ENCODE results near the gene ZMIZ1.
"Not testable (repeated sequence)": the region's sequence is repeated elsewhere in the genome, so short reads cannot be mapped to it uniquely, and the experiment has no call there.

ZMIZ1 gene

GRCh38 chr10:79268161-79268601 is 199.4 kb downstream of the ZMIZ1 start:
- DNase-seq, result no peak
- no peaks in the 10 kb centered on the region for H3K9me3 Mint-ChIP-seq
- peaks cover 3% of the 10 kb centered on the region for H3K36me3 Mint-ChIP-seq (ENCODE audit: low read depth)
- no peak overlapping the region for H3K27ac Mint-ChIP-seq
- H3K27me3 Mint-ChIP-seq, result no peaks in the 10 kb centered on the region
- peaks cover 26% of the 10 kb centered on the region for H3K4me1 Mint-ChIP-seq (ENCODE audit: low read depth)
- H3K4me3 Mint-ChIP-seq, result no peak overlapping the region

DNA sequence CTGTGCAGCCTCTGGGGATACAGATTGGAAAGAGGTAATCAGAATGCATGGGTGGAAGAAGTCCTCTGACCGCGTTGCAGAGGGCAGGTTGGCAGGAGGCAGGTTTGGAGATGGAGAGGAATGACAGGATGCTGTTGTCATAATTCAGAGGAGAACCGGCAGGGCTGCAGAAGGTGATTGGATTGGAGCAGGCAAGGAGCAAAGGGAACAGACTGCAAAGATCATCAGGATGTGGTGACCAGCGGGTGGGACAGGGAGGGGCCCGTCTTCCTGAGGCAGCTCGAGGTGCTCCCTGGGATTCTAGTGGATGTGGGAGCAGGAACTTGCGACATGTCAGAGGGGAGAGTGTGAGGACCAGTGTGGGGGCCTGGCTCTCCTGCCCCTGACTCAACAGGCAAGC is 200.0 kb downstream of the ZMIZ1 start:
- no peak for DNase-seq
- H3K4me1 Mint-ChIP-seq (ENCODE audit: low read depth), result peaks cover 26% of the 10 kb centered on the region
- H3K27ac Mint-ChIP-seq, result no peak overlapping the region

GRCh38 chr10:79269443-79269842 is 200.7 kb downstream of the ZMIZ1 start:
- H3K4me1 Mint-ChIP-seq (ENCODE audit: low read depth), result peaks cover 26% of the 10 kb centered on the region
- H3K9me3 Mint-ChIP-seq, result no peaks in the 10 kb centered on the region
- no peaks in the 10 kb centered on the region for H3K27me3 Mint-ChIP-seq
- no peak for DNase-seq
- peaks cover 3% of the 10 kb centered on the region for H3K36me3 Mint-ChIP-seq (ENCODE audit: low read depth)
- no peak overlapping the region for H3K27ac Mint-ChIP-seq
- H3K4me3 Mint-ChIP-seq, result no peak overlapping the region

More for the DNA sequence above, 200.0 kb downstream of the ZMIZ1 start:
- H3K4me3 Mint-ChIP-seq, result no peak overlapping the region
- no peaks in the 10 kb centered on the region for H3K9me3 Mint-ChIP-seq
- H3K27me3 Mint-ChIP-seq, result no peaks in the 10 kb centered on the region
- H3K36me3 Mint-ChIP-seq (ENCODE audit: low read depth), result peaks cover 3% of the 10 kb centered on the region

- Mint-ChIP-seq H3K27ac (no peak overlapping the region), H3K36me3 (ENCODE audit: low read depth) (peaks cover 3% of the 10 kb centered on the region), H3K27me3 (no peaks in the 10 kb centered on the region), H3K9me3 (no peaks in the 10 kb centered on the region), H3K4me1 (ENCODE audit: low read depth) (peaks cover 26% of the 10 kb centered on the region), H3K4me3 (no peak overlapping the region)
- DNase-seq, result no peak
These were observed 201.2 kb downstream of the ZMIZ1 start for GRCh38 chr10:79269969-79270368.

- H3K36me3 Mint-ChIP-seq (ENCODE audit: low read depth), result peaks cover 3% of the 10 kb centered on the region
- no peaks in the 10 kb centered on the region for H3K9me3 Mint-ChIP-seq
- no peak for DNase-seq
- no peaks in the 10 kb centered on the region for H3K27me3 Mint-ChIP-seq
- no peak overlapping the region for H3K4me3 Mint-ChIP-seq
- peaks cover 22% of the 10 kb centered on the region for H3K4me1 Mint-ChIP-seq (ENCODE audit: low read depth)
- H3K27ac Mint-ChIP-seq, result no peak overlapping the region
These were observed 201.9 kb downstream of the ZMIZ1 start for GRCh38 chr10:79270466-79271246.

GRCh38 chr10:79272353-79272752 is 203.6 kb downstream of the ZMIZ1 start:
- peaks cover 5% of the 10 kb centered on the region for H3K4me1 Mint-ChIP-seq (ENCODE audit: low read depth)
- DNase-seq, result no peak
- H3K27me3 Mint-ChIP-seq, result no peaks in the 10 kb centered on the region
- no peak overlapping the region for H3K4me3 Mint-ChIP-seq
- no peaks in the 10 kb centered on the region for H3K9me3 Mint-ChIP-seq
- H3K36me3 Mint-ChIP-seq (ENCODE audit: low read depth), result peaks cover 11% of the 10 kb centered on the region
- H3K27ac Mint-ChIP-seq, result no peak overlapping the region

- no peak overlapping the region for H3K27ac Mint-ChIP-seq
- DNase-seq, result no peak
- no peak overlapping the region for H3K4me3 Mint-ChIP-seq
- H3K9me3 Mint-ChIP-seq, result no peaks in the 10 kb centered on the region
- H3K27me3 Mint-ChIP-seq, result no peaks in the 10 kb centered on the region
- H3K36me3 Mint-ChIP-seq (ENCODE audit: low read depth), result peaks cover 19% of the 10 kb centered on the region
- peaks cover 1% of the 10 kb centered on the region for H3K4me1 Mint-ChIP-seq (ENCODE audit: low read depth)
These were observed 204.8 kb downstream of the ZMIZ1 start for GRCh38 chr10:79273604-79274003.

DNA sequence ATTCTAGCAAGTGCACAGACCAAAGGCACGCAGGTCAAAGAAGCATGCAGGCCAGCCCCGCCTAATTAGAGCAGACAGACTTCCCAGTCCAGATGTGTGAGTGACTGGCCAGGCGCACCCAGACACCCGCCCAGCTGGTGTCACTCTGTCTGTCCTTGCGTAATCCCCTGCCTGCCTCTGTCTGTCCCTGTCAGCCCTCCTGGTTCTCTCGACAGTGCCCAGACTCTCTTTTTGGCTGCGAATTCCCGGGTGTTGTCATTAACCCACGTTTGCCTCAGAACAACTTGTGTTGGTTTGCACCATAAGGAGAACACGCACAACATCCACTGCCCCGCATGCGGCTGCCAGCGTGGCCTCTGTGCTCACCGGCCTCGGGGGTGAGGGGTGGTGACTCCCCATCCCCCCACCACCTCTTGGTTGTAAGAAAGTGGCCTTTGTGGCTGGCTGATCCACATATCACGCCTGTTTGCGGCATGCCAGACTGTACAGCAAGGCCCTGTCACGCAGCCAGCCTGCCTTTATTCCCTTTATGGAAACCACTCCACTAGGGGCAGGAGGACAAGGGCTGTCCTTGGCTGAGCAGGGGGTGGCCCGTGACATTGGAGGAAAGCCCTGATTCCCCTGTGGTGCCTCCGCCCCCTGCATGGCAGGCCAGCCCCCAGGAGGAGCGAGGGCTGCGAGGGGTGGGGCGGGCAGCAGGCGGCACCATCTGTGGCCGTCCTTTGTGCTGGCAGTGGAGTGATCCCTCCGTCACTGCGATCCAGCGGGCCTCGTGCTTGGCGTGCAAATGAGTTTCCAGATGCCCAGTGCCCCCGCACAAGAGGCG is 205.7 kb downstream of the ZMIZ1 start:
- H3K4me1 Mint-ChIP-seq (ENCODE audit: low read depth), result no peaks in the 10 kb centered on the region
- no peaks in the 10 kb centered on the region for H3K27me3 Mint-ChIP-seq
- H3K36me3 Mint-ChIP-seq (ENCODE audit: low read depth), result peaks cover 24% of the 10 kb centered on the region
- H3K4me3 Mint-ChIP-seq, result no peak overlapping the region
- H3K27ac Mint-ChIP-seq, result no peak overlapping the region
- no peak for DNase-seq
- H3K9me3 Mint-ChIP-seq, result no peaks in the 10 kb centered on the region

- Mint-ChIP-seq H3K9me3 (no peaks in the 10 kb centered on the region), H3K4me1 (ENCODE audit: low read depth) (no peaks in the 10 kb centered on the region), H3K4me3 (no peak overlapping the region), H3K36me3 (ENCODE audit: low read depth) (peaks cover 29% of the 10 kb centered on the region), H3K27ac (no peak overlapping the region), H3K27me3 (no peaks in the 10 kb centered on the region)
- DNase-seq, result no peak
These were observed 206.3 kb downstream of the ZMIZ1 start for GRCh38 chr10:79275105-79275430.

- Mint-ChIP-seq H3K9me3 (no peaks in the 10 kb centered on the region), H3K27ac (no peak overlapping the region), H3K36me3 (ENCODE audit: low read depth) (peaks cover 31% of the 10 kb centered on the region), H3K4me1 (ENCODE audit: low read depth) (no peaks in the 10 kb centered on the region), H3K27me3 (no peaks in the 10 kb centered on the region), H3K4me3 (no peak overlapping the region)
- no peak for DNase-seq
These were observed 206.7 kb downstream of the ZMIZ1 start for GRCh38 chr10:79275431-79275851.

GRCh38 chr10:79277579-79278269 is 209.0 kb downstream of the ZMIZ1 start:
- Mint-ChIP-seq H3K36me3 (ENCODE audit: low read depth) (peaks cover 42% of the 10 kb centered on the region), H3K27ac (no peak overlapping the region), H3K9me3 (no peaks in the 10 kb centered on the region), H3K4me1 (ENCODE audit: low read depth) (no peaks in the 10 kb centered on the region), H3K4me3 (no peak overlapping the region), H3K27me3 (no peaks in the 10 kb centered on the region)
- no peak for DNase-seq

DNA sequence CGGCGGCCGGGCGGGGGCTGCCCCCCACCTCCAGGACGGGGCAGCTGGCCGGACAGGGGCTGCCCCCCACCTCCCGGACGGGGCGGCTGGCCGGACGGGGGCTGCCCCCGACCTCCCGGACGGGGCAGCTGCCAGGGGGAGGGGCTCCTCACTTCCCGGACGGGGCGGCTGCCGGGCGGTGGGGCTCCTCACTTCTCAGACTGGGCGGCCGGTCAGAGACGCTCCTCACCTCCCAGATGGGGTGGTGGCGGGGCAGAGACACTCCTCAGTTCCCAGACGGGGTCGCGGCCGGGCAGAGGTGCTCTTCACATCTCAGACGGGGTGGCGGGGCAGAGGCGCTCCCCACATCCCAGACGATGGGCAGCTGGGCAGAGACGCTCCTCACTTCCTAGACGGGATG is 210.3 kb downstream of the ZMIZ1 start:
- H3K27ac Mint-ChIP-seq; H3K4me1 Mint-ChIP-seq (ENCODE audit: low read depth); H3K4me3 Mint-ChIP-seq; DNase-seq; H3K9me3 Mint-ChIP-seq; H3K27me3 Mint-ChIP-seq: not testable (repeated sequence)
- H3K36me3 Mint-ChIP-seq (ENCODE audit: low read depth), result peaks cover 45% of the 10 kb centered on the region

DNA sequence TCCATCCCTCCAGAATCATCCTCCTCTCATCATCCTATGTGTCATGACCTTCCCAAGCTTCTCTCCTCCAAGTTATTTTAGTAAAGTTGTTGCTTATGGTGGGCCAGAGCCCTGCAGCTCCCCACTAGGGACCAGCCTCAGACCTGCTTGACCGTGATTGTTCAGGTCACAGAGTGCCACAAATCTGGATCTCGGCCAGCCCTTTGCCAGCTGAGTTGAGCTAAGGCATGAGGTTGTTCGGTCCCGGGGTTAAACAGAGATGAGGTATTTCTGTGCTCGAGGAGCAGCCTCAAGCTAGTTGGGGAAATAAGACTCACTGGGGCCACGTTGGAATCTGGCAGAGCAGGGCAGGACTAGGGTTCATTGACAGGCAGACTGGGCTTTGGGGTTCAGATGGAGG is 212.2 kb downstream of the ZMIZ1 start:
- H3K27ac Mint-ChIP-seq, result no peak overlapping the region
- no peaks in the 10 kb centered on the region for H3K27me3 Mint-ChIP-seq
- no peak for DNase-seq
- H3K4me1 Mint-ChIP-seq (ENCODE audit: low read depth), result peaks cover 20% of the 10 kb centered on the region
- no peak overlapping the region for H3K4me3 Mint-ChIP-seq
- peaks cover 47% of the 10 kb centered on the region for H3K36me3 Mint-ChIP-seq (ENCODE audit: low read depth)
- no peaks in the 10 kb centered on the region for H3K9me3 Mint-ChIP-seq

DNA sequence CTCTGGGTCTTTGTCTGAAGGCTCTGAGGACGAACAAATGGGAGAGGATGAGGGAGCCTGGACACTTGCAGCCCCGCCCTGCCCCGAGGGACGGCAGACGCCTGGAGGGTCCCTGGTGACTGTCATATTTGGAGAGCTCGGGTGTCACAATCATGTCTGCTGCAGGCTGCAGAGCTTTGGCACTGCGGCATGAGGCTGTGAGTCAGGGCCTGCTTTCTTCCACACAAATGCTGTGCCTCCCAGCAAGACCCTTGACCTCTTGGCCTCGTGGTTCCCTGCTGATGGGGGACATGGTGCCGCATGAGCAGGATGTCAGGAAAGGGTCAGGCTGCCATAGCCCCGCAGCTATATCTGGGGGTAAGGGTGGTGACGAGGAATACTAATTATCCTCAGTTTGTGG is 213.6 kb downstream of the ZMIZ1 start:
- Mint-ChIP-seq H3K27ac (no peak overlapping the region), H3K4me3 (no peak overlapping the region), H3K27me3 (no peaks in the 10 kb centered on the region), H3K36me3 (ENCODE audit: low read depth) (peaks cover 44% of the 10 kb centered on the region), H3K4me1 (ENCODE audit: low read depth) (peaks cover 34% of the 10 kb centered on the region), H3K9me3 (no peaks in the 10 kb centered on the region)
- no peak for DNase-seq

DNA sequence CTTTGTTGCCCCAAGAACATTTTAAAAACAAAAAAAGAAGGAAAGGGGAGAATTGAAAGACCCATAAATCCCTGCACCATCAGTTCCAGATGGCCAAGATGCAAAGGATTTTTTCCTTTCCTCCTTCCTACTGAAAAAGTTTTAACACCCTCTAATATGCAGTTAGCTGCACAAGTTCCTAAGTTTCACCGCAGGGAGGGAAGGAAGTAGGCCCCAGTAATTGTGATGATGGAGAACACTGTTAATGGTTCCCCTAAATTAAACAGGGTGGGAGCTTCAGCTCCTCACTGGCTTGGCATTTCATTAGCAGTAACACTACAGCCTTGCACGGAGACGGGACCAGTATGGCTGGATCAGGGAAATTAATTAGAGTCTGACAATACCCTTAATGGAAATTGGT is 214.8 kb downstream of the ZMIZ1 start:
- Mint-ChIP-seq H3K4me1 (ENCODE audit: low read depth) (peaks cover 45% of the 10 kb centered on the region), H3K27ac (no peak overlapping the region), H3K9me3 (no peaks in the 10 kb centered on the region), H3K4me3 (no peak overlapping the region), H3K27me3 (no peaks in the 10 kb centered on the region), H3K36me3 (ENCODE audit: low read depth) (peaks cover 35% of the 10 kb centered on the region)
- no peak for DNase-seq
